CD4-positive, alpha-beta T cell treated with Interleukin-17A for 4 hours (primary cell): ENCODE measurements around the gene AJM1.
"Not testable (repeated sequence)": the region's sequence is repeated elsewhere in the genome, so short reads cannot be mapped to it uniquely, and the experiment has no call there.

Experiments
- DNase-seq: peaks from one replicate; pipeline ENCODE4 v3.0.0-alpha.2; 2020; ENCODE audit warnings: mixed read lengths

AJM1 gene

GRCh38 chr9:136881691-136882108, 39.4 kb downstream of the AJM1 start:
- DNase-seq = peak; percentile 55

- DNase-seq = peak; percentile 86
Measured at GRCh38 chr9:136882109-136882946, 40.0 kb downstream of the AJM1 start.

- not testable (repeated sequence) for DNase-seq
Measured at GRCh38 chr9:136882947-136883283, 40.6 kb downstream of the AJM1 start.

GRCh38 chr9:136883670-136884069, 41.4 kb downstream of the AJM1 start:
- DNase-seq = not testable (repeated sequence)

GRCh38 chr9:136885950-136886578, 43.8 kb downstream of the AJM1 start, which contains the start of gene TRAF2:
Gene TRAF2 (plus strand): TSS chr9:136886516. CDS start chr9:136898741, 12,225 bp downstream.
- peak; percentile 96 for DNase-seq

- peak; percentile 56 for DNase-seq
Measured at GRCh38 chr9:136886610-136887597, 44.6 kb downstream of the AJM1 start.

- no peak for DNase-seq
Measured at GRCh38 chr9:136888454-136888853, 46.2 kb downstream of the AJM1 start.

GRCh38 chr9:136889858-136890257, 47.6 kb downstream of the AJM1 start:
- no peak for DNase-seq

- DNase-seq = no peak
Measured at GRCh38 chr9:136890661-136891060, 48.4 kb downstream of the AJM1 start.
